Activated CD8-positive, alpha-beta T cell treated with anti-CD3 and anti-CD28 coated beads for 36 hours (primary cell): ENCODE measurements around the gene ATP5MC3. TPM values are rescaled to one million over a fixed set of nuclear protein-coding genes. Genes with fewer than 3 reads are reported as not detected.

Experiments
- ATAC-seq: fragments of 200-7000 bp; cut with Tn5 transposase; one replicate; pipeline ENCODE4 v1.10.0; 2021; ENCODE audit warnings: mild to moderate bottlenecking, moderate library complexity
- CTCF ChIA-PET: fragments of 350-600 bp; sonication (Branson Sonifier 250); formaldehyde crosslinking; loops from one replicate; lab custom pipeline; 2021; ENCODE audit warnings: antibody characterized with exemption; lab: Charles Lee
- POLR2A ChIA-PET: fragments of 350-600 bp; sonication (Branson Sonifier 250); formaldehyde crosslinking; loops from one replicate; lab custom pipeline; 2021; ENCODE audit warnings: antibody characterized with exemption; lab: Charles Lee
- DNase-seq: peaks from one replicate; pipeline ENCODE4 v3.0.0-alpha.2; 2020
- H3K27ac Mint-ChIP-seq: one replicate; pipeline ENCODE4 v1.8.0; 2021; ENCODE audit warnings: mild to moderate bottlenecking, mixed read lengths
- H3K27me3 Mint-ChIP-seq: one replicate; pipeline ENCODE4 v1.8.0; 2021; ENCODE audit warnings: mixed read lengths
- H3K36me3 Mint-ChIP-seq: one replicate; pipeline ENCODE4 v1.8.0; 2021; ENCODE audit warnings: low read depth, mixed read lengths
- H3K4me1 Mint-ChIP-seq: one replicate; pipeline ENCODE4 v1.8.0; 2021; ENCODE audit warnings: low read depth, mixed read lengths
- H3K4me3 Mint-ChIP-seq: one replicate; pipeline ENCODE4 v1.8.0; 2021; ENCODE audit warnings: mild to moderate bottlenecking, moderate library complexity, mixed read lengths
- H3K9me3 Mint-ChIP-seq: one replicate; pipeline ENCODE4 v1.8.0; 2021; ENCODE audit warnings: mixed read lengths
- CTCF ChIP-seq: fragments of 200-600 bp; IDR thresholded peaks from one replicate; pipeline ENCODE4 v1.8.0; 2022; ENCODE audit warnings: antibody characterized with exemption, mild to moderate bottlenecking
- intact Hi-C: fragments of 100-400 bp; cut with micrococcal nuclease; formaldehyde crosslinking; loops from one replicate; pipeline ENCODE4 v1.10.0; 2022
- total RNA-seq, 2 experiments: library from RNA; stranded (reverse); gene quantifications; one replicate each; pipeline ENCODE4 v1.2.3, GENCODE V29; 2021

ATP5MC3 gene
- total RNA-seq, 2 experiments from 2014 or later, result 399 to 401 TPM

GRCh38 chr2:175203621-175204496, 22.3 kb upstream of the ATP5MC3 start:
- CTCF ChIA-PET, result interaction anchor here (0.6 to 4.3 kb wide), 30 partner anchors 8 to 894 kb away, joined by 3 to 55 read pairs (median 5); no protein-coding TSS in a partner anchor
- no peak overlapping the region for H3K4me3 Mint-ChIP-seq
- peaks cover 1% of the 10 kb centered on the region for H3K9me3 Mint-ChIP-seq
- intact Hi-C loops, result loop anchor here (2.0 kb wide), 1 partner anchor 79 kb away; no protein-coding TSS in a partner anchor
- DNase-seq (peak; percentile 77), ATAC-seq (peak; percentile 95)
- no peak overlapping the region for H3K27ac Mint-ChIP-seq
- POLR2A ChIA-PET, result interaction anchor here (0.5 to 0.6 kb wide), 2 partner anchors 53 to 647 kb away, joined by 4 read pairs; no protein-coding TSS in a partner anchor
- H3K4me1 Mint-ChIP-seq, result peaks cover 4% of the 10 kb centered on the region
- H3K36me3 Mint-ChIP-seq, result no peaks in the 10 kb centered on the region
- TF ChIP-seq CTCF, result peak; percentile 63
- H3K27me3 Mint-ChIP-seq, result peaks cover 16% of the 10 kb centered on the region

GRCh38 chr2:175195012-175195411, 13.5 kb upstream of the ATP5MC3 start:
- TF ChIP-seq CTCF, result no peak
- intact Hi-C loops, result no loop called here
- CTCF ChIA-PET, result no interaction called here
- DNase-seq, result no peak
- ATAC-seq, result no peak
- H3K9me3 Mint-ChIP-seq, result peaks cover 4% of the 10 kb centered on the region
- H3K27ac Mint-ChIP-seq, result no peak overlapping the region
- peaks cover 3% of the 10 kb centered on the region for H3K4me1 Mint-ChIP-seq
- H3K36me3 Mint-ChIP-seq, result peaks cover 2% of the 10 kb centered on the region
- POLR2A ChIA-PET, result no interaction called here
- no peak overlapping the region for H3K4me3 Mint-ChIP-seq
- peaks cover 26% of the 10 kb centered on the region for H3K27me3 Mint-ChIP-seq

GRCh38 chr2:175188761-175189160, 7.3 kb upstream of the ATP5MC3 start:
- ChIA-PET CTCF (no interaction called here), POLR2A (no interaction called here)
- H3K27ac Mint-ChIP-seq, result no peak overlapping the region
- peaks cover 3% of the 10 kb centered on the region for H3K4me1 Mint-ChIP-seq
- intact Hi-C loops, result no loop called here
- H3K4me3 Mint-ChIP-seq, result no peak overlapping the region
- no peak for TF ChIP-seq CTCF
- ATAC-seq, result no peak
- peaks cover 2% of the 10 kb centered on the region for H3K9me3 Mint-ChIP-seq
- DNase-seq, result no peak
- H3K27me3 Mint-ChIP-seq, result peaks cover 21% of the 10 kb centered on the region
- H3K36me3 Mint-ChIP-seq, result peaks cover 3% of the 10 kb centered on the region

GRCh38 chr2:175187378-175187777, 5.9 kb upstream of the ATP5MC3 start:
- Mint-ChIP-seq H3K27me3 (peaks cover 16% of the 10 kb centered on the region), H3K4me3 (no peak overlapping the region), H3K27ac (no peak overlapping the region), H3K36me3 (peaks cover 3% of the 10 kb centered on the region), H3K9me3 (peaks cover 2% of the 10 kb centered on the region), H3K4me1 (no peaks in the 10 kb centered on the region)
- ChIA-PET POLR2A (no interaction called here), CTCF (interaction anchor here (0.7 to 2.2 kb wide), 5 partner anchors 17 to 488 kb away, joined by 3 to 10 read pairs (median 3); no protein-coding TSS in a partner anchor)
- ATAC-seq (peak; percentile 77), DNase-seq (peak; percentile 30)
- no peak for TF ChIP-seq CTCF
- intact Hi-C loops, result no loop called here

- no peak overlapping the region for H3K4me3 Mint-ChIP-seq
- peaks cover 19% of the 10 kb centered on the region for H3K4me1 Mint-ChIP-seq
- intact Hi-C loops, result no loop called here
- ATAC-seq, result no peak
- peaks cover 24% of the 10 kb centered on the region for H3K36me3 Mint-ChIP-seq
- DNase-seq, result no peak
- ChIA-PET CTCF (no interaction called here), POLR2A (no interaction called here)
- no peaks in the 10 kb centered on the region for H3K9me3 Mint-ChIP-seq
- no peak overlapping the region for H3K27ac Mint-ChIP-seq
- peaks cover 3% of the 10 kb centered on the region for H3K27me3 Mint-ChIP-seq
- TF ChIP-seq CTCF, result no peak
Measured at GRCh38 chr2:175183674-175184073, 2.2 kb upstream of the ATP5MC3 start.
